Prostate gland (tissue), 2 donors: ENCODE results near the gene OR2S2. TPM values are rescaled to one million over a fixed set of nuclear protein-coding genes. Genes with fewer than 3 reads are reported as not detected.

ENCODE experiments used
- DNase-seq: peaks from one replicate; pipeline ENCODE4 v3.0.0-alpha.2; 2019; ENCODE audit warnings: low spot score
- H3K27ac ChIP-seq, 2 donors: fragments of 200-600 bp; sonication (generic); 2 replicates each; pipeline ENCODE4 v1.5.1; 2017 to 2019
- H3K27me3 ChIP-seq: fragments of 200-600 bp; sonication (generic); replicated peaks from 2 replicates; pipeline ENCODE4 v1.5.1; 2019; ENCODE audit not compliant: insufficient read depth
- H3K36me3 ChIP-seq, 2 donors: fragments of 200-600 bp; sonication (generic); 1 replicate in 1 of 2; 2 replicates in 1 of 2; pipeline versions ENCODE4 v1.5.1 to v1.8.1; 2017 to 2019
- H3K4me1 ChIP-seq: fragments of 200-600 bp; sonication (generic); replicated peaks from 2 replicates; pipeline ENCODE4 v1.5.1; 2019
- H3K4me3 ChIP-seq, 2 donors: fragments of 200-600 bp; sonication (generic); 2 replicates each; pipeline ENCODE4 v1.5.1; 2017 to 2019
- H3K9me3 ChIP-seq: fragments of 200-600 bp; sonication (generic); 2 replicates; pipeline ENCODE4 v1.5.1; 2017
- POLR2A ChIP-seq: fragments of 450-650 bp; IDR thresholded peaks from one replicate; pipeline ENCODE4 v1.6.1; 2016; ENCODE audit warnings: antibody characterized with exemption, mild to moderate bottlenecking
- POLR2AphosphoS5 ChIP-seq: sonication (generic); formaldehyde crosslinking; IDR thresholded peaks from one replicate; pipeline ENCODE4 v1.6.1; 2017; ENCODE audit warnings: antibody characterized with exemption
- WGBS: methylation state at CpG from one replicate; pipeline ENCODE4 v1.1.5; 2018; 5-methylcytosine and 5-hydroxymethylcytosine counted together
- intact Hi-C: fragments of 100-400 bp; cut with DNase I; formaldehyde crosslinking; loops from one replicate; pipeline ENCODE4 v1.14.2; 2022
- total RNA-seq, 2 donors: library from RNA; depleted of rRNA; stranded (reverse); fragments of >200 nt; gene quantifications; one replicate each; pipeline ENCODE4 v1.1.0, GENCODE V29; 2016
- TF ChIP-seq, protein P1 (sequence below), 4 experiments: fragments of 200-600 bp in 2 of 4; fragments of 450-650 bp in 2 of 4; sonication (generic) in 2 of 4; IDR thresholded peaks; 1 replicate in 3 of 4; 2 replicates in 1 of 4; pipeline ENCODE4 v1.5.1; 2016 to 2019; ENCODE audit warnings: antibody characterized with exemption in 4 of 4, mild to moderate bottlenecking in 2 of 4, moderate library complexity in 2 of 4

Gene OR2S2
- total RNA-seq, 2 donors from 2014 or later, result not detected

DNA sequence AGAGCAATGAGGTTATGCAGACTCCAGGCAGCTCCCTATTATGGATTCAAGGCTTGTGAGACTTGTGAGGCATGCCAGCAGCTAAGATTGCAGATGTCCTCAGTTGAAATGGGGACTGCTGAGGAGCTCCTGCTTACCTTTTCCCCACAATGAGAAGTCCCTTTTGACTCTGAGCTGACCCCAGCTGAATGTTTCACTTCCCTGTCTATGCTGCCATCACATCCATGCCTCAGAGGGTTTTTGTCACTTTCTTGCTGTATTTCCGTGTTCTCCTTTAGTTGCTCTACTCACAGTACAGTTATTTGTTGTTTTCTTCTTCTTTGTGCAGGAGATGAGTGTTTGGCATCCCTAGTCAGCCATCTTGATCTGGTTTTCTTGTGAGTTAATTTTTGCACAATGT, 18.8 kb upstream of the OR2S2 start:
- no peak overlapping the region for H3K27ac ChIP-seq
- WGBS, result 100% methylated on average over 1 of the region's 1 CpG
- H3K27me3 ChIP-seq, result no peaks in the 10 kb centered on the region
- H3K4me3 ChIP-seq, result no peak overlapping the region
- TF ChIP-seq POLR2AphosphoS5 (no peak), POLR2A (no peak)
- TF ChIP-seq, protein P1, sequence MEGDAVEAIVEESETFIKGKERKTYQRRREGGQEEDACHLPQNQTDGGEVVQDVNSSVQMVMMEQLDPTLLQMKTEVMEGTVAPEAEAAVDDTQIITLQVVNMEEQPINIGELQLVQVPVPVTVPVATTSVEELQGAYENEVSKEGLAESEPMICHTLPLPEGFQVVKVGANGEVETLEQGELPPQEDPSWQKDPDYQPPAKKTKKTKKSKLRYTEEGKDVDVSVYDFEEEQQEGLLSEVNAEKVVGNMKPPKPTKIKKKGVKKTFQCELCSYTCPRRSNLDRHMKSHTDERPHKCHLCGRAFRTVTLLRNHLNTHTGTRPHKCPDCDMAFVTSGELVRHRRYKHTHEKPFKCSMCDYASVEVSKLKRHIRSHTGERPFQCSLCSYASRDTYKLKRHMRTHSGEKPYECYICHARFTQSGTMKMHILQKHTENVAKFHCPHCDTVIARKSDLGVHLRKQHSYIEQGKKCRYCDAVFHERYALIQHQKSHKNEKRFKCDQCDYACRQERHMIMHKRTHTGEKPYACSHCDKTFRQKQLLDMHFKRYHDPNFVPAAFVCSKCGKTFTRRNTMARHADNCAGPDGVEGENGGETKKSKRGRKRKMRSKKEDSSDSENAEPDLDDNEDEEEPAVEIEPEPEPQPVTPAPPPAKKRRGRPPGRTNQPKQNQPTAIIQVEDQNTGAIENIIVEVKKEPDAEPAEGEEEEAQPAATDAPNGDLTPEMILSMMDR (IDR thresholded peaks at IDR 0.05), result no peak
- intact Hi-C loops, result no loop called here
- H3K4me1 ChIP-seq, result no peaks in the 10 kb centered on the region
- H3K36me3 ChIP-seq, result no peaks in the 10 kb centered on the region
- no peak for DNase-seq
- no peaks in the 10 kb centered on the region for H3K9me3 ChIP-seq

DNA sequence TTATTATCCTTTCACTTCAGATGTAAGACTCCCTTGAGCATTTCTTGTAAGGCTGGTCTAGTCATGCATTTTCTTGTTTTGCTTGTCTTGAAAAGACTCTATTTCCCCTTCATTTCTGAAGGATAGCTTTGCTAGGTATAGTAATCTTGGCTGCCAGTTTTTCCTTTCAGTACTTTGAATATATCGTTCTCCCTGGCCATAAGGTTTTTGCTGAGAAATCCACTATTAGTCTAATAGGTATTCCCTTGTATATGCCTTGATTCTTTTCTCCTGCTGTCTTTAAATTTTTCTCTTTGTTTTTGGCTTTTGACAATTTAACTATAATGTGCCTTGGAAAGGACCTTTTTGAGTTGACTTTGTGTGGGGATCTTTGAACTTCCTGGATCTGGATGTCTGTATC, 16.8 kb upstream of the OR2S2 start:
- Histone ChIP-seq H3K4me3 (no peak overlapping the region), H3K9me3 (no peaks in the 10 kb centered on the region), H3K27ac (no peak overlapping the region), H3K36me3 (no peaks in the 10 kb centered on the region), H3K4me1 (no peaks in the 10 kb centered on the region), H3K27me3 (no peaks in the 10 kb centered on the region)
- intact Hi-C loops, result no loop called here
- WGBS, result 97% methylated on average over 1 of the region's 1 CpG
- DNase-seq, result no peak
- TF ChIP-seq POLR2AphosphoS5, result no peak
- no peak for TF ChIP-seq POLR2A
- TF ChIP-seq, protein P1 (IDR thresholded peaks at IDR 0.05), result no peak

DNA sequence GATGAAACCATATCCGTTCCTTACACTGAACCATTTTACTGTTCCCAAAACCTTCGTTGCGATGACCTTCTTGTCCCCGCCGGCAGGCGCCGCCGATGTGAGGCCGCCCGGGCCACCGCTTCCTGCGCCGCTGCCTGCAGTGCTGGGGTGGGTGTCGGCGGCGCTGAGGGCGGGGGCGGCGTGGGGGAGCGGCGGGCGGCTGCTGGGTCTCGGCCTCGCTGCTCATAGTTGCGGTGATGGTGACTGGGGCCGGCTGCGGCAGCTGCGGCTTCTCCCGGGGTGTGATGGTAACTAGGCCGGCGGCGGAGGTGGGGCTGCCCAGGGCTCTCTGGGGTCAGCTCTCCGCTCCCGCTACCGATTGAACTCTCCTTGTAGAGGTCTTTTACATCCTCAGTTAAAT, 14.1 kb upstream of the OR2S2 start:
- 21% methylated on average over 31 of the region's 35 CpGs for WGBS
- H3K4me3 ChIP-seq, result no peak overlapping the region

DNA sequence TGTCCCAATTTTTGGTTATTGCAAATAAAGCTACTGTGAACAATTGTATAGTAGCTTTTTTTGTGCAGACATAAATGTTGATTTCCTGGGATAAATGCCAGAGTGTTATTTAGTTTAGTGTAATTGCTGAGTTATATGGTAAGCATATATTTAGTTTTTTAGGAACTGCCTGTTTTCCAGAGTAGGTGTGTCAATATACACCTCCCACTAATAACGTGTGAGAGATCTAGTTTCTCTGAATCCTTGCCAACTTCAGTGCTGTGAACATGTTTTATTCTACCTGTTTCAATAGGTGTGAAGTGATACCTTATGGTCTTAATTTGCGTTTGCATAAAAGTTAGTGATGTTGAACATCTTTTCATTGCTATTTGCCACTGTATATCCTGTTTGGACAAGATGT, 9.1 kb upstream of the OR2S2 start:
- H3K27me3 ChIP-seq, result no peaks in the 10 kb centered on the region
- TF ChIP-seq POLR2AphosphoS5 (no peak), POLR2A (no peak)
- TF ChIP-seq, protein P1 (IDR thresholded peaks at IDR 0.05), result no peak
- intact Hi-C loops, result no loop called here
- no peaks in the 10 kb centered on the region for H3K4me1 ChIP-seq
- H3K9me3 ChIP-seq, result no peaks in the 10 kb centered on the region
- DNase-seq, result no peak
- no peak overlapping the region for H3K4me3 ChIP-seq
- no peaks in the 10 kb centered on the region for H3K36me3 ChIP-seq
- H3K27ac ChIP-seq, result no peak overlapping the region
- WGBS, result 40% methylated on average over 2 of the region's 2 CpGs

More for the DNA sequence above, 14.1 kb upstream of the OR2S2 start:
- Histone ChIP-seq H3K27me3 (no peaks in the 10 kb centered on the region), H3K9me3 (no peaks in the 10 kb centered on the region), H3K4me1 (no peaks in the 10 kb centered on the region), H3K27ac (no peak overlapping the region), H3K36me3 (no peaks in the 10 kb centered on the region)
- intact Hi-C loops, result no loop called here
- DNase-seq, result no peak
- TF ChIP-seq POLR2AphosphoS5, result no peak
- TF ChIP-seq POLR2A, result no peak
- TF ChIP-seq, protein P1 (IDR thresholded peaks at IDR 0.05), result no peak

DNA sequence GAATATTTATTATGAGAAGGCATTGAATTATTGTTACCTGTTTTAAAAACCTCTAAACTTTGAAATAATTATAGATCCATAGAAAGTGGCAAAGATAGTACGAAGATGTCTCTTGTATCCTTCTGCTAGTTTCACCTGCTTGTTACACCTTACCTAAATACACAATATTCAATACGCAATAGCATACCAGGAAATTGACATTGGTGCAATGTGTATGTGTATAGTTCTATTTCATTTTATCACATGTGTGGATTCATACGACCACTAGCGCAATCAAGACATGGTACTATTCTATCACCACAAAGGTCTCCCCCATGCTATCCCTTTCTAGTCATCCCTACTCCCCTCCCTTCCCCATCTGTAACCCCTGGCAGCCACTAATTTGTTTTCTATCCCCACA, 8.5 kb upstream of the OR2S2 start:
- 72% methylated on average over 4 of the region's 4 CpGs for WGBS
- Histone ChIP-seq H3K27me3 (no peaks in the 10 kb centered on the region), H3K27ac (no peak overlapping the region), H3K9me3 (no peaks in the 10 kb centered on the region), H3K4me3 (no peak overlapping the region), H3K36me3 (no peaks in the 10 kb centered on the region), H3K4me1 (no peaks in the 10 kb centered on the region)
- DNase-seq, result no peak
- intact Hi-C loops, result no loop called here
- TF ChIP-seq POLR2AphosphoS5 (no peak), POLR2A (no peak)
- TF ChIP-seq, protein P1 (IDR thresholded peaks at IDR 0.05), result no peak
